ENCODE measurements around the gene ABO. TPM values are rescaled to one million over a fixed set of nuclear protein-coding genes. Genes with fewer than 3 reads are reported as not detected.

The ABO gene
- total and polyA plus RNA-seq, 2 donors (not counting 1 experiment from before 2014, with no cell fraction given), result not detected

DNA sequence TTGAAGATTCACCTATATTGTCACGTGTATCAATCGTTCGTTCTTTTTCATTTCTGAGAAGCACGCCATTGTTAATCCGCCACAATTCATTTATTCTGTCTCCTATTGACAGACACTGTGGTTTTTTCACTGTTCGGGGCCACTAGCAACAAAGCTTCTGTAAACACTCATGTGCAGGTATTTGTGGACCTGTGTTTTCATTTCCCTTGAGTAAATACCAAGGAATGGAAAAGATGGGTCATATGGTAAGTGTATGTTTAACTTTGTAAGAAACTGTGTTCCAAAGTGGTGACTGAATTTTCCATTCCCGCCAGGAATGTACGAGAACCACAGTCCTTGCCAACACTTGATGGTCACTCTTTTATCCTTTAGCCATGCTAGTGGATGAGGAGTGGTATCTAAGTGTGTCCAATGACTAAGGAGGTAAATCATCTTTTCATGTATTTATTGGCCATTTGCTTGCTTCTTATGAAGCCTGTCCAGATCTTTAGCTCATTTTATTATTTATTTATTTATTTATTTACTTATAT is 10.7 kb downstream of the ABO start:
- Histone ChIP-seq H4K20me1 (ENCODE audit: control insufficient read depth, insufficient read depth, low read length, poor library complexity, severe bottlenecking) (no peaks in the 10 kb centered on the region), H3K79me2 (ENCODE audit: control insufficient read depth, insufficient read depth, low read length) (no peaks in the 10 kb centered on the region), H3K4me1 (ENCODE audit: control insufficient read depth in 2 of 2, insufficient read depth in 2 of 2, low read length in 2 of 2) (no peaks in the 10 kb centered on the region), H3K4me2 (replicated peaks; ENCODE audit: low read depth, low read length, poor library complexity, severe bottlenecking) (no peak overlapping the region), H3K9ac (ENCODE audit: low read length) (no peak overlapping the region), H3K36me3 (replicated peaks in 1 of 2; ENCODE audit: control extremely low read depth in 1 of 2, control insufficient read depth in 1 of 2, extremely low read depth in 1 of 2, insufficient read depth in 2 of 2, low read length in 1 of 2) (no peaks in the 10 kb centered on the region), H3K4me3 (ENCODE audit: control extremely low read depth in 1 of 5, extremely low read depth in 1 of 5, insufficient read depth in 1 of 5, low read depth in 2 of 5, low read length in 4 of 5) (no peak overlapping the region), H3K27ac (ENCODE audit: low read length in 2 of 2) (no peak overlapping the region), H3K27me3 (replicated peaks in 1 of 4; ENCODE audit: control extremely low read depth in 1 of 4, control insufficient read depth in 3 of 4, insufficient read depth in 4 of 4, low read length in 3 of 4) (peaks cover 0 to 8% (median 0%) of the 10 kb centered on the region in 4 experiments), H3K9me3 (ENCODE audit: control extremely low read depth in 1 of 3, control insufficient read depth in 2 of 3, insufficient read depth in 1 of 3, low read length in 2 of 3) (no peaks in the 10 kb centered on the region), H2AFZ (ENCODE audit: insufficient read depth, low read depth, low read length, poor library complexity, severe bottlenecking) (no peak overlapping the region)
- no peak for TF ChIP-seq CTCF (IDR thresholded peaks at IDR 0.05)
- TF ChIP-seq EZH2 (IDR thresholded peaks at IDR 0.05; ENCODE audit: borderline replicate concordance, insufficient read depth, low read depth, low read length, poor library complexity, severe bottlenecking), result no peak
- peaks cover 43% of the 10 kb centered on the region for H3K27me3 Mint-ChIP-seq
- POLR2A ChIA-PET, result no interaction called here
- H3K4me1 Mint-ChIP-seq, result no peaks in the 10 kb centered on the region
- H3K27ac Mint-ChIP-seq, result no peak overlapping the region
- H3K4me3 Mint-ChIP-seq, result no peak overlapping the region
- CTCF ChIA-PET, result interaction anchor here (0.5 kb wide), 1 partner anchor 34 kb away, joined by 5 read pairs; no protein-coding TSS in a partner anchor
- intact Hi-C loops (cut with micrococcal nuclease), result no loop called here
- WGBS (ENCODE audit: insufficient coverage), result 98% methylated on average over 6 of the region's 8 CpGs
- ATAC-seq (ENCODE audit: low read depth) (no peak), DNase-seq (no peak)
- H3K9me3 Mint-ChIP-seq (ENCODE audit: insufficient read depth), result no peaks in the 10 kb centered on the region

DNA sequence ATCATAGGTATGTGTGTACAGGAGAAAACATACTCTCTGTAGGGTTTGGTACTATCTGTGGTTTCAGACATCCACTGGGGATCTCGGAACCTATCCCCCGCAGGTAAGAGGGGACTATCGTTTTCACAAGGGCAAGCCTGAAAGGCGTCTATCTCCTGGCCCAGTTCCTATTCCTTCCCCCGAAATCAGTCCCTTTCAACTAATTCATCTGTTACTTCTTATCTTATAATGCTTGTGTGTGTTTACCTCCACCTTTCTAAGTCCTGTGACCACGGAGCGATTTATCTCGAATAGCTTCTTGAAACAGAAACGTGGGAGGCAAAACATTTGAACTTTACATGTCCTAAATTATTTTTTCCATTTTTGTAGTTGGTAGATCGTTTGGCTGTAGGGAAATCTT is 11.4 kb downstream of the ABO start:
- Mint-ChIP-seq H3K9me3 (ENCODE audit: insufficient read depth) (no peaks in the 10 kb centered on the region), H3K4me3 (no peak overlapping the region), H3K4me1 (no peaks in the 10 kb centered on the region), H3K27me3 (peaks cover 43% of the 10 kb centered on the region), H3K27ac (no peak overlapping the region)
- TF ChIP-seq EZH2 (IDR thresholded peaks at IDR 0.05; ENCODE audit: borderline replicate concordance, insufficient read depth, low read depth, low read length, poor library complexity, severe bottlenecking) (no peak), CTCF (IDR thresholded peaks at IDR 0.05) (no peak)
- no peaks in the 10 kb centered on the region for H3K36me3 ChIP-seq (replicated peaks in 1 of 2; ENCODE audit: control extremely low read depth in 1 of 2, control insufficient read depth in 1 of 2, extremely low read depth in 1 of 2, insufficient read depth in 2 of 2, low read length in 1 of 2)
- H3K4me3 ChIP-seq (ENCODE audit: control extremely low read depth in 1 of 5, extremely low read depth in 1 of 5, insufficient read depth in 1 of 5, low read depth in 2 of 5, low read length in 4 of 5), result no peak overlapping the region
- no peak overlapping the region for H2AFZ ChIP-seq (ENCODE audit: insufficient read depth, low read depth, low read length, poor library complexity, severe bottlenecking)
- no peaks in the 10 kb centered on the region for H3K4me1 ChIP-seq (ENCODE audit: control insufficient read depth in 2 of 2, insufficient read depth in 2 of 2, low read length in 2 of 2)
- no peak overlapping the region for H3K27ac ChIP-seq (ENCODE audit: low read length in 2 of 2)
- H3K9me3 ChIP-seq (ENCODE audit: control extremely low read depth in 1 of 3, control insufficient read depth in 2 of 3, insufficient read depth in 1 of 3, low read length in 2 of 3), result no peaks in the 10 kb centered on the region
- CTCF ChIA-PET, result interaction anchor here (0.5 kb wide), 1 partner anchor 35 kb away, joined by 5 read pairs; no protein-coding TSS in a partner anchor
- DNase-seq (no peak), ATAC-seq (ENCODE audit: low read depth) (no peak)
- intact Hi-C loops (cut with micrococcal nuclease), result no loop called here
- no peaks in the 10 kb centered on the region for H4K20me1 ChIP-seq (ENCODE audit: control insufficient read depth, insufficient read depth, low read length, poor library complexity, severe bottlenecking)
- no peak overlapping the region for H3K9ac ChIP-seq (ENCODE audit: low read length)
- H3K27me3 ChIP-seq (replicated peaks in 1 of 4; ENCODE audit: control extremely low read depth in 1 of 4, control insufficient read depth in 3 of 4, insufficient read depth in 4 of 4, low read length in 3 of 4), result peaks cover 0 to 6% (median 0%) of the 10 kb centered on the region in 4 experiments
- POLR2A ChIA-PET, result no interaction called here
- no CpG with 5 or more reads among the region's 10 CpGs for WGBS (ENCODE audit: insufficient coverage)
- no peaks in the 10 kb centered on the region for H3K79me2 ChIP-seq (ENCODE audit: control insufficient read depth, insufficient read depth, low read length)
- H3K4me2 ChIP-seq (replicated peaks; ENCODE audit: low read depth, low read length, poor library complexity, severe bottlenecking), result no peak overlapping the region

All from B cell (primary cell).